A549 (cell line): ENCODE results near the gene ABCA5. TPM values are rescaled to one million over a fixed set of nuclear protein-coding genes. Genes with fewer than 3 reads are reported as not detected.

Experiments
- ATAC-seq, 2 experiments: fragments of 200-7000 bp in 1 of 2; fragments of >200 bp in 1 of 2; cut with Nextera tagmentation in 1 of 2; cut with Tn5 transposase in 1 of 2; 3 replicates each; pipeline versions ENCODE4 v1.8.0 to v1.9.1; 2018 to 2020; ENCODE audit warnings: mild to moderate bottlenecking in 1 of 2, moderate library complexity in 1 of 2
- CTCF ChIA-PET: fragments of 300-600 bp; sonication (Branson Sonifier 250); formaldehyde crosslinking; extraction: SDS; loops from one replicate; lab custom pipeline; 2021; ENCODE audit warnings: antibody characterized with exemption, inconsistent platforms; lab: Yijun Ruan, JAX
- POLR2A ChIA-PET: fragments of 350-600 bp; formaldehyde crosslinking; extraction: SDS; loops from one replicate; lab custom pipeline; 2021; ENCODE audit warnings: antibody characterized with exemption, inconsistent platforms; lab: Yijun Ruan, JAX
- DNase-seq, 2 experiments: peaks; one replicate each; pipeline versions ENCODE4 v3.0.0 to v3.0.0-alpha.2; 2011 to 2016; ENCODE audit warnings: low read depth in 1 of 2, low spot score in 1 of 2
- FAIRE-seq: peaks from 2 replicates; lab custom pipeline; 2011; peaks lifted over from hg19 to GRCh38; lab: Jason Lieb, UNC
- H3K27ac ChIP-seq, 2 experiments: fragments of >200 bp; sonication (Bioruptor Twin); formaldehyde crosslinking; 3 replicates each; pipeline ENCODE4 v1.5.1; 2016 to 2017
- H3K4me1 ChIP-seq: fragments of >200 bp; sonication (Bioruptor Twin); formaldehyde crosslinking; 3 replicates; pipeline ENCODE4 v1.6.1; 2016
- H3K4me2 ChIP-seq: fragments of >200 bp; sonication (Bioruptor Twin); formaldehyde crosslinking; 3 replicates; pipeline ENCODE4 v1.6.1; 2016
- H3K4me3 ChIP-seq: fragments of >200 bp; sonication (Bioruptor Twin); formaldehyde crosslinking; 3 replicates; pipeline ENCODE4 v1.5.1; 2016
- H3K9me3 ChIP-seq: fragments of >200 bp; sonication (Bioruptor Twin); formaldehyde crosslinking; 3 replicates; pipeline ENCODE4 v1.6.1; 2016
- CEBPB ChIP-seq, 2 experiments: fragments of >200 bp in 1 of 2; sonication (Bioruptor Twin) in 1 of 2; formaldehyde crosslinking in 1 of 2; IDR thresholded peaks; 2 replicates each; pipeline ENCODE4 v1.6.1; 2012 to 2016
- CTCF ChIP-seq: fragments of >200 bp; sonication (Bioruptor Twin); formaldehyde crosslinking; IDR thresholded peaks from 3 replicates; pipeline ENCODE4 v1.5.1; 2016
- EHF ChIP-seq: fragments of 250-450 bp; sonication (Bioruptor Pico); IDR thresholded peaks from 2 replicates; pipeline ENCODE4 v1.5.0; 2020; ENCODE audit warnings: mild to moderate bottlenecking
- EHMT2 ChIP-seq: fragments of 200-600 bp; sonication (generic); IDR thresholded peaks from 2 replicates; pipeline ENCODE4 v1.6.1; 2016; ENCODE audit warnings: antibody characterized with exemption, low read depth, mild to moderate bottlenecking, moderate library complexity
- EP300 ChIP-seq, 2 experiments: fragments of >200 bp; sonication (Bioruptor Twin); formaldehyde crosslinking; IDR thresholded peaks; 2 replicates in 1 of 2; 3 replicates in 1 of 2; pipeline ENCODE4 v1.6.1; 2016 to 2017
- FOSL2 ChIP-seq, 2 experiments: fragments of 450-650 bp in 1 of 2; fragments of >200 bp in 1 of 2; sonication (Bioruptor Twin) in 1 of 2; formaldehyde crosslinking; IDR thresholded peaks; 2 replicates each; pipeline versions ENCODE4 v1.5.0 to v1.6.1; 2016 to 2020; ENCODE audit warnings: mild to moderate bottlenecking in 1 of 2, moderate library complexity in 1 of 2
- GATA3 ChIP-seq: IDR thresholded peaks from 2 replicates; pipeline ENCODE4 v1.6.1; 2012; ENCODE audit warnings: borderline replicate concordance
- HDAC2 ChIP-seq: fragments of 200-600 bp; sonication (generic); IDR thresholded peaks from 2 replicates; pipeline ENCODE4 v1.6.1; 2016
- HOXA7 ChIP-seq: fragments of 250-450 bp; sonication (Bioruptor Pico); IDR thresholded peaks from 2 replicates; pipeline ENCODE4 v1.5.0; 2020; ENCODE audit warnings: mild to moderate bottlenecking, moderate library complexity
- HOXB5 ChIP-seq: fragments of 250-450 bp; sonication (Bioruptor Pico); IDR thresholded peaks from 2 replicates; pipeline ENCODE4 v1.5.0; 2020; ENCODE audit warnings: mild to moderate bottlenecking, moderate library complexity
- KDM1A ChIP-seq: fragments of 200-600 bp; sonication (generic); IDR thresholded peaks from 2 replicates; pipeline ENCODE4 v1.6.1; 2016; ENCODE audit warnings: low read depth, mild to moderate bottlenecking
- MAZ ChIP-seq: fragments of 150-350 bp; IDR thresholded peaks from 2 replicates; pipeline ENCODE4 v1.6.1; 2014; ENCODE audit warnings: antibody characterized with exemption, low read depth, low read length, borderline replicate concordance
- MYC ChIP-seq: IDR thresholded peaks from 2 replicates; pipeline ENCODE4 v1.6.1; 2012; ENCODE audit warnings: mild to moderate bottlenecking, inconsistent platforms, low read length, improper control_type of control experiment, borderline replicate concordance
- NFE2L2 ChIP-seq: fragments of 150-350 bp; conservative IDR thresholded peaks from 2 replicates; pipeline ENCODE4 v1.6.1; 2014; ENCODE audit warnings: low read length
- PBX3 ChIP-seq: IDR thresholded peaks from 2 replicates; pipeline ENCODE4 v1.6.1; 2012
- RAD21 ChIP-seq, 2 experiments: fragments of >200 bp in 1 of 2; sonication (Bioruptor Twin) in 1 of 2; formaldehyde crosslinking in 1 of 2; IDR thresholded peaks in 1 of 2; conservative IDR thresholded peaks in 1 of 2; 2 replicates in 1 of 2; 3 replicates in 1 of 2; pipeline ENCODE4 v1.6.1; 2012 to 2018; ENCODE audit warnings: inconsistent platforms in 1 of 2
- SREBF2 ChIP-seq: fragments of 450-650 bp; IDR thresholded peaks from 2 replicates; pipeline ENCODE4 v1.6.1; 2014; ENCODE audit warnings: mild to moderate bottlenecking, moderate library complexity
- ZFP36 ChIP-seq: fragments of 450-650 bp; IDR thresholded peaks from 2 replicates; pipeline ENCODE4 v1.6.1; 2014; ENCODE audit warnings: borderline replicate concordance; ENCODE audit not compliant: partially characterized antibody
- WGBS: methylation state at CpG from one replicate; pipeline ENCODE4 v1.1.6; 2017; ENCODE audit errors: missing lambda C conversion rate; 5-methylcytosine and 5-hydroxymethylcytosine counted together
- polyA plus RNA-seq, 4 experiments: library from polyadenylated mRNA; depleted of rRNA in 3 of 4; stranded (reverse); fragments of >200 nt; fragmentation: RNase III in 1 of 4; extraction: RNeasy Plus Mini Kit Qiagen cat#74134 plus additional on column Dnase treatment in 1 of 4; gene quantifications; 2 replicates in 3 of 4; 3 replicates in 1 of 4; pipeline ENCODE4 v1.2.3, GENCODE V29; 2011 to 2017
- TF ChIP-seq, protein P1 (sequence below): fragments of >200 bp; sonication (Bioruptor Twin); formaldehyde crosslinking; IDR thresholded peaks from 2 replicates; pipeline ENCODE4 v1.6.1; 2016
- TF ChIP-seq, protein P2 (sequence below): fragments of 450-650 bp; IDR thresholded peaks from 2 replicates; pipeline ENCODE4 v1.6.1; 2014; ENCODE audit warnings: antibody characterized with exemption
- TF ChIP-seq, protein P3 (sequence below): fragments of 250-450 bp; sonication (Bioruptor Pico); IDR thresholded peaks from 2 replicates; pipeline ENCODE4 v1.5.0; 2021; ENCODE audit warnings: mild to moderate bottlenecking, moderate library complexity, borderline replicate concordance

ABCA5 gene
- polyA plus RNA-seq, 2 of the 4 experiments (the other 2 are of a cell fraction), result 4.5 to 9.1 TPM

GRCh38 chr17:69339937-69340336 lies 13.0 kb upstream of the ABCA5 start (continued):
- no peak for TF ChIP-seq FOSL2 (IDR thresholded peaks at IDR 0.05)
- TF ChIP-seq FOSL2 (CRISPR knock-in tag; IDR thresholded peaks at IDR 0.05), result no peak
- TF ChIP-seq GATA3, result no peak
- TF ChIP-seq NFE2L2, result no peak
- TF ChIP-seq, protein P1, sequence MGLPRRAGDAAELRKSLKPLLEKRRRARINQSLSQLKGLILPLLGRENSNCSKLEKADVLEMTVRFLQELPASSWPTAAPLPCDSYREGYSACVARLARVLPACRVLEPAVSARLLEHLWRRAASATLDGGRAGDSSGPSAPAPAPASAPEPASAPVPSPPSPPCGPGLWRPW, result no peak
- no peak for TF ChIP-seq HOXB5 (CRISPR knock-in tag)
- TF ChIP-seq PBX3, result no peak
- TF ChIP-seq, protein P2, sequence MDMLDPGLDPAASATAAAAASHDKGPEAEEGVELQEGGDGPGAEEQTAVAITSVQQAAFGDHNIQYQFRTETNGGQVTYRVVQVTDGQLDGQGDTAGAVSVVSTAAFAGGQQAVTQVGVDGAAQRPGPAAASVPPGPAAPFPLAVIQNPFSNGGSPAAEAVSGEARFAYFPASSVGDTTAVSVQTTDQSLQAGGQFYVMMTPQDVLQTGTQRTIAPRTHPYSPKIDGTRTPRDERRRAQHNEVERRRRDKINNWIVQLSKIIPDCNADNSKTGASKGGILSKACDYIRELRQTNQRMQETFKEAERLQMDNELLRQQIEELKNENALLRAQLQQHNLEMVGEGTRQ, result no peak
- no peak for TF ChIP-seq HOXA7 (CRISPR knock-in tag)

- DNase-seq (no peak), ATAC-seq (no peak), FAIRE-seq (no peak)
- 8% methylated on average over 1 of the region's 1 CpG for WGBS
- Histone ChIP-seq H3K27ac (no peak overlapping the region), H3K4me1 (no peaks in the 10 kb centered on the region), H3K4me3 (no peak overlapping the region), H3K9me3 (peaks cover 12% of the 10 kb centered on the region; the same call in 2 of the 3 replicates), H3K4me2 (no peak overlapping the region)
- CTCF ChIA-PET, result interaction anchor here (1.1 kb wide), 1 partner anchor 186 kb away, joined by 3 read pairs; no protein-coding TSS in a partner anchor
- POLR2A ChIA-PET, result no interaction called here
- TF ChIP-seq MYC, result no peak
- TF ChIP-seq MAZ, result no peak
- no peak for TF ChIP-seq KDM1A
- TF ChIP-seq HDAC2, result no peak
- no peak for TF ChIP-seq EP300 (IDR thresholded peaks at IDR 0.05)
- no peak for TF ChIP-seq HOXA7 (CRISPR knock-in tag)
- no peak for TF ChIP-seq ZFP36
- no peak for TF ChIP-seq SREBF2
- TF ChIP-seq HOXB5 (CRISPR knock-in tag), result no peak
- TF ChIP-seq, protein P2, result no peak
- TF ChIP-seq, protein P1, result no peak
- no peak for TF ChIP-seq CTCF
- no peak for TF ChIP-seq NFE2L2
- no peak for TF ChIP-seq CEBPB (IDR thresholded peaks at IDR 0.05)
- no peak for TF ChIP-seq RAD21 (conservative IDR thresholded peaks at IDR 0.05 in 1 of 2, IDR thresholded peaks at IDR 0.05 in 1 of 2)
- no peak for TF ChIP-seq EHF
- no peak for TF ChIP-seq EHMT2
- TF ChIP-seq, protein P3, sequence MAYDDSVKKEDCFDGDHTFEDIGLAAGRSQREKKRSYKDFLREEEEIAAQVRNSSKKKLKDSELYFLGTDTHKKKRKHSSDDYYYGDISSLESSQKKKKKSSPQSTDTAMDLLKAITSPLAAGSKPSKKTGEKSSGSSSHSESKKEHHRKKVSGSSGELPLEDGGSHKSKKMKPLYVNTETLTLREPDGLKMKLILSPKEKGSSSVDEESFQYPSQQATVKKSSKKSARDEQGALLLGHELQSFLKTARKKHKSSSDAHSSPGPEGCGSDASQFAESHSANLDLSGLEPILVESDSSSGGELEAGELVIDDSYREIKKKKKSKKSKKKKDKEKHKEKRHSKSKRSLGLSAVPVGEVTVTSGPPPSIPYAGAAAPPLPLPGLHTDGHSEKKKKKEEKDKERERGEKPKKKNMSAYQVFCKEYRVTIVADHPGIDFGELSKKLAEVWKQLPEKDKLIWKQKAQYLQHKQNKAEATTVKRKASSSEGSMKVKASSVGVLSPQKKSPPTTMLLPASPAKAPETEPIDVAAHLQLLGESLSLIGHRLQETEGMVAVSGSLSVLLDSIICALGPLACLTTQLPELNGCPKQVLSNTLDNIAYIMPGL (CRISPR knock-in tag), result no peak
Observed at GRCh38 chr17:69336996-69337395, 10.1 kb upstream of the ABCA5 start.
